ENCODE measurements around the gene CEP41. TPM values are rescaled to one million over a fixed set of nuclear protein-coding genes. Genes with fewer than 3 reads are reported as not detected.

Gene CEP41
- total and polyA plus RNA-seq, 4 donors = 2.3 to 3.5 (median 2.8) TPM

GRCh38 chr7:130356121-130356875, 84.5 kb downstream of the CEP41 start (continued):
- TF ChIP-seq, protein P1, sequence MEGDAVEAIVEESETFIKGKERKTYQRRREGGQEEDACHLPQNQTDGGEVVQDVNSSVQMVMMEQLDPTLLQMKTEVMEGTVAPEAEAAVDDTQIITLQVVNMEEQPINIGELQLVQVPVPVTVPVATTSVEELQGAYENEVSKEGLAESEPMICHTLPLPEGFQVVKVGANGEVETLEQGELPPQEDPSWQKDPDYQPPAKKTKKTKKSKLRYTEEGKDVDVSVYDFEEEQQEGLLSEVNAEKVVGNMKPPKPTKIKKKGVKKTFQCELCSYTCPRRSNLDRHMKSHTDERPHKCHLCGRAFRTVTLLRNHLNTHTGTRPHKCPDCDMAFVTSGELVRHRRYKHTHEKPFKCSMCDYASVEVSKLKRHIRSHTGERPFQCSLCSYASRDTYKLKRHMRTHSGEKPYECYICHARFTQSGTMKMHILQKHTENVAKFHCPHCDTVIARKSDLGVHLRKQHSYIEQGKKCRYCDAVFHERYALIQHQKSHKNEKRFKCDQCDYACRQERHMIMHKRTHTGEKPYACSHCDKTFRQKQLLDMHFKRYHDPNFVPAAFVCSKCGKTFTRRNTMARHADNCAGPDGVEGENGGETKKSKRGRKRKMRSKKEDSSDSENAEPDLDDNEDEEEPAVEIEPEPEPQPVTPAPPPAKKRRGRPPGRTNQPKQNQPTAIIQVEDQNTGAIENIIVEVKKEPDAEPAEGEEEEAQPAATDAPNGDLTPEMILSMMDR (IDR thresholded peaks at IDR 0.05; ENCODE audit: low read depth, low read length, missing input control) = no peak

DNA sequence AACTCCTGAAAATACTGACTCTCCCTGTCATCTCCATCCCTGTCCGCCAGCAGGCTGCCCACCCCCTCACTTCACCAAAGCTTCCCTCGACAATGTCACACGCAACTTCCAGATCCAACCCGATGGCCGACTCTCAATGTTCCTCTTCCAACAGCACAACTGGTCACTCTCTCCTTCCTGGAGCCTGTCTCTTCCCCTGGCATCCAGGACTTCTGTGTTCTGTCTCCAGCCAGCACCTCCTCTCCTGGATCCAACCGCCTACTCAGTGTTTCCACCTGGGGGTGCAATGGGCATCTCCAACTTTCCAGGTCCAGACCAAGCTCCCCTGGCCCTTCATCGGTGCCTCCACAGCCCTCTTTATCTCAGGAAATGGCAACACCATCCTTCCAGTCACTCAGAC, 87.6 kb downstream of the CEP41 start:
- H3K4me3 ChIP-seq (ENCODE audit: low read depth in 1 of 3, low read length in 3 of 3) = no peak overlapping the region
- no peak for DNase-seq (ENCODE audit: low spot score)
- no peak overlapping the region for H3K9ac ChIP-seq (ENCODE audit: low read depth in 1 of 2, low read length in 2 of 2)
- no peaks in the 10 kb centered on the region for H3K9me3 ChIP-seq (ENCODE audit: control insufficient read depth in 4 of 4, low read length in 3 of 4)
- H3K4me1 ChIP-seq (ENCODE audit: control insufficient read depth in 4 of 4, insufficient read depth in 4 of 4, low read length in 3 of 4) = no peaks in the 10 kb centered on the region
- TF ChIP-seq HNF4A (conservative IDR thresholded peaks at IDR 0.05) (no peak), EGR1 (IDR thresholded peaks at IDR 0.05; ENCODE audit: low read depth in 2 of 2) (no peak), YY1 (IDR thresholded peaks at IDR 0.05) (no peak), FOXA2 (IDR thresholded peaks at IDR 0.05) (no peak), RXRA (IDR thresholded peaks at IDR 0.05) (no peak), RAD21 (IDR thresholded peaks at IDR 0.05) (no peak), HNF4G (IDR thresholded peaks at IDR 0.05) (no peak), TAF1 (conservative IDR thresholded peaks at IDR 0.05) (no peak), ZBTB33 (IDR thresholded peaks at IDR 0.05) (no peak), JUND (IDR thresholded peaks at IDR 0.05) (no peak), FOXA1 (IDR thresholded peaks at IDR 0.05) (no peak), NR2F2 (IDR thresholded peaks at IDR 0.05) (no peak)
- TF ChIP-seq, protein P2, sequence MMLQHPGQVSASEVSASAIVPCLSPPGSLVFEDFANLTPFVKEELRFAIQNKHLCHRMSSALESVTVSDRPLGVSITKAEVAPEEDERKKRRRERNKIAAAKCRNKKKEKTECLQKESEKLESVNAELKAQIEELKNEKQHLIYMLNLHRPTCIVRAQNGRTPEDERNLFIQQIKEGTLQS (IDR thresholded peaks at IDR 0.05) = no peak
- TF ChIP-seq, protein P3, sequence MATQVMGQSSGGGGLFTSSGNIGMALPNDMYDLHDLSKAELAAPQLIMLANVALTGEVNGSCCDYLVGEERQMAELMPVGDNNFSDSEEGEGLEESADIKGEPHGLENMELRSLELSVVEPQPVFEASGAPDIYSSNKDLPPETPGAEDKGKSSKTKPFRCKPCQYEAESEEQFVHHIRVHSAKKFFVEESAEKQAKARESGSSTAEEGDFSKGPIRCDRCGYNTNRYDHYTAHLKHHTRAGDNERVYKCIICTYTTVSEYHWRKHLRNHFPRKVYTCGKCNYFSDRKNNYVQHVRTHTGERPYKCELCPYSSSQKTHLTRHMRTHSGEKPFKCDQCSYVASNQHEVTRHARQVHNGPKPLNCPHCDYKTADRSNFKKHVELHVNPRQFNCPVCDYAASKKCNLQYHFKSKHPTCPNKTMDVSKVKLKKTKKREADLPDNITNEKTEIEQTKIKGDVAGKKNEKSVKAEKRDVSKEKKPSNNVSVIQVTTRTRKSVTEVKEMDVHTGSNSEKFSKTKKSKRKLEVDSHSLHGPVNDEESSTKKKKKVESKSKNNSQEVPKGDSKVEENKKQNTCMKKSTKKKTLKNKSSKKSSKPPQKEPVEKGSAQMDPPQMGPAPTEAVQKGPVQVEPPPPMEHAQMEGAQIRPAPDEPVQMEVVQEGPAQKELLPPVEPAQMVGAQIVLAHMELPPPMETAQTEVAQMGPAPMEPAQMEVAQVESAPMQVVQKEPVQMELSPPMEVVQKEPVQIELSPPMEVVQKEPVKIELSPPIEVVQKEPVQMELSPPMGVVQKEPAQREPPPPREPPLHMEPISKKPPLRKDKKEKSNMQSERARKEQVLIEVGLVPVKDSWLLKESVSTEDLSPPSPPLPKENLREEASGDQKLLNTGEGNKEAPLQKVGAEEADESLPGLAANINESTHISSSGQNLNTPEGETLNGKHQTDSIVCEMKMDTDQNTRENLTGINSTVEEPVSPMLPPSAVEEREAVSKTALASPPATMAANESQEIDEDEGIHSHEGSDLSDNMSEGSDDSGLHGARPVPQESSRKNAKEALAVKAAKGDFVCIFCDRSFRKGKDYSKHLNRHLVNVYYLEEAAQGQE (IDR thresholded peaks at IDR 0.05) = no peak
- TF ChIP-seq, protein P4, sequence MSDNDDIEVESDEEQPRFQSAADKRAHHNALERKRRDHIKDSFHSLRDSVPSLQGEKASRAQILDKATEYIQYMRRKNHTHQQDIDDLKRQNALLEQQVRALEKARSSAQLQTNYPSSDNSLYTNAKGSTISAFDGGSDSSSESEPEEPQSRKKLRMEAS (IDR thresholded peaks at IDR 0.05) = no peak
- TF ChIP-seq, protein P1 (IDR thresholded peaks at IDR 0.05; ENCODE audit: low read depth, low read length, missing input control) = no peak
- 83% methylated on average over 7 of the region's 7 CpGs for WGBS
- peaks cover 0 to 3% (median 0%) of the 10 kb centered on the region in 4 donors for H3K27me3 ChIP-seq (ENCODE audit: control insufficient read depth in 4 of 4, insufficient read depth in 4 of 4, low read length in 3 of 4)
- H3K36me3 ChIP-seq (ENCODE audit: control insufficient read depth in 4 of 4, insufficient read depth in 3 of 4, low read depth in 1 of 4, low read length in 3 of 4) = no peaks in the 10 kb centered on the region
- no peak overlapping the region for H3K27ac ChIP-seq (ENCODE audit: low read depth in 1 of 2, low read length in 2 of 2)
